SK-N-SH (cell line): ENCODE results near the gene TMEM248.

Source experiments
- EZH2phosphoT487 ChIP-seq: fragments of 200-600 bp; sonication (generic); IDR thresholded peaks from 2 replicates; pipeline ENCODE4 v1.6.1; 2017; ENCODE audit warnings: low read depth, mixed run types, mild to moderate bottlenecking, antibody characterized with exemption, moderate library complexity, borderline replicate concordance
- TF ChIP-seq, protein P1 (sequence below): fragments of 200-600 bp; sonication (generic); IDR thresholded peaks from 2 replicates; pipeline ENCODE4 v1.6.1; 2017; ENCODE audit warnings: antibody characterized with exemption, mild to moderate bottlenecking, moderate library complexity

DNA sequence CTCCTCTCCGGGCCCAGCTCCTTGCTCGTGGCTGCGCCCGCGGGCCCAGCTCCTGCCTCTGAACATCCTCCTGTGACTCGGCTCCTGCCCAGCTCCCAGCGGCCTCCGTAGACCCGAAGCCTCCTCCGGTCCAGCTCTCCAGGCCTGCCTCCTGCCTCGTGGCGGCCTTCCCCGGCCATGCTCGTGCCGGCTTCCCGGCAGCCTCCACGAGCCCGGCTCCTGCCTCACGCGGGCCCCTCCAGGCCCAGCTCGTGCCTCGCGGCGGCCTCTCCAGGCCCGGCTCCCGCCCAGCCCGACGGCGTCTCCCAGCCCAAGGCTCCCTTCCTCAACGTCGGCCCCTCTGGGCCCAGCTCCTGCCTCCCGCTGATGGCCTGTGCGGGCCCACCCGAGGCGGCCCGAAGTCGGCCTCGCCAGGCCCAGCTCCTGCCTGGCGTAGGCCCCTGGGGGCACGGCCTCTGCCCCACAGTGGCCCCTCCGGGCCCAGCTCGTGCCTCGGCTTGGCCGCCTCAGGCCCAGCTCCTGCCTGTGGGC lies 16.9 kb upstream of the TMEM248 start:
- TF ChIP-seq EZH2phosphoT487, result no peak
- TF ChIP-seq, protein P1, sequence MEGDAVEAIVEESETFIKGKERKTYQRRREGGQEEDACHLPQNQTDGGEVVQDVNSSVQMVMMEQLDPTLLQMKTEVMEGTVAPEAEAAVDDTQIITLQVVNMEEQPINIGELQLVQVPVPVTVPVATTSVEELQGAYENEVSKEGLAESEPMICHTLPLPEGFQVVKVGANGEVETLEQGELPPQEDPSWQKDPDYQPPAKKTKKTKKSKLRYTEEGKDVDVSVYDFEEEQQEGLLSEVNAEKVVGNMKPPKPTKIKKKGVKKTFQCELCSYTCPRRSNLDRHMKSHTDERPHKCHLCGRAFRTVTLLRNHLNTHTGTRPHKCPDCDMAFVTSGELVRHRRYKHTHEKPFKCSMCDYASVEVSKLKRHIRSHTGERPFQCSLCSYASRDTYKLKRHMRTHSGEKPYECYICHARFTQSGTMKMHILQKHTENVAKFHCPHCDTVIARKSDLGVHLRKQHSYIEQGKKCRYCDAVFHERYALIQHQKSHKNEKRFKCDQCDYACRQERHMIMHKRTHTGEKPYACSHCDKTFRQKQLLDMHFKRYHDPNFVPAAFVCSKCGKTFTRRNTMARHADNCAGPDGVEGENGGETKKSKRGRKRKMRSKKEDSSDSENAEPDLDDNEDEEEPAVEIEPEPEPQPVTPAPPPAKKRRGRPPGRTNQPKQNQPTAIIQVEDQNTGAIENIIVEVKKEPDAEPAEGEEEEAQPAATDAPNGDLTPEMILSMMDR, result no peak
